ENCODE data around the gene APOD. TPM values are rescaled to one million over a fixed set of nuclear protein-coding genes. Genes with fewer than 3 reads are reported as not detected.

The APOD gene
- total and polyA plus RNA-seq, 8 donors, result 33.0 to 941 (median 188) TPM

DNA sequence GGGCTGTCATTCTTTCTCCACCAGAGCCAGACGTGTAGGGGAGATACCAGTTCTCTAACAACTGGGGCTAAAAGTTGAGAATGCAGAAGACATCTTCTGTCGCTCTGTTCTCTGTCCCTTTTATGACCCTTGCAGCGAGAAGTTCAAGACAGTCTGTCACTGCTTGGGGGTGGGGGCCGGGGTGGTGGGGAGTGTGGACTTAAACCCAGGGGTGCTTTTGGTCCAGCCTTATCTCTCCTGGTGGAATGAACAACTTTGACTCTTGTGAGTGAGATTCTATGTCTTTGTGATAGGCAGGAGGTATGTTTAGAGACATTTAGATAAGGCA, 767 bp upstream of the APOD start:
- peaks cover 0 to 16% (median 0%) of the 10 kb centered on the region in 3 donors for H3K27me3 ChIP-seq
- no peak for TF ChIP-seq POLR2AphosphoS5 (IDR thresholded peaks at IDR 0.05)
- TF ChIP-seq EP300 (IDR thresholded peaks at IDR 0.05), result no peak
- TF ChIP-seq, protein P1, sequence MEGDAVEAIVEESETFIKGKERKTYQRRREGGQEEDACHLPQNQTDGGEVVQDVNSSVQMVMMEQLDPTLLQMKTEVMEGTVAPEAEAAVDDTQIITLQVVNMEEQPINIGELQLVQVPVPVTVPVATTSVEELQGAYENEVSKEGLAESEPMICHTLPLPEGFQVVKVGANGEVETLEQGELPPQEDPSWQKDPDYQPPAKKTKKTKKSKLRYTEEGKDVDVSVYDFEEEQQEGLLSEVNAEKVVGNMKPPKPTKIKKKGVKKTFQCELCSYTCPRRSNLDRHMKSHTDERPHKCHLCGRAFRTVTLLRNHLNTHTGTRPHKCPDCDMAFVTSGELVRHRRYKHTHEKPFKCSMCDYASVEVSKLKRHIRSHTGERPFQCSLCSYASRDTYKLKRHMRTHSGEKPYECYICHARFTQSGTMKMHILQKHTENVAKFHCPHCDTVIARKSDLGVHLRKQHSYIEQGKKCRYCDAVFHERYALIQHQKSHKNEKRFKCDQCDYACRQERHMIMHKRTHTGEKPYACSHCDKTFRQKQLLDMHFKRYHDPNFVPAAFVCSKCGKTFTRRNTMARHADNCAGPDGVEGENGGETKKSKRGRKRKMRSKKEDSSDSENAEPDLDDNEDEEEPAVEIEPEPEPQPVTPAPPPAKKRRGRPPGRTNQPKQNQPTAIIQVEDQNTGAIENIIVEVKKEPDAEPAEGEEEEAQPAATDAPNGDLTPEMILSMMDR (IDR thresholded peaks at IDR 0.05), result no peak
- no peak for TF ChIP-seq POLR2A (IDR thresholded peaks at IDR 0.05)
- WGBS, 5 donors, result 55 to 76% (median 63%) methylated on average over 4 of the region's 4 CpGs
- H3K9me3 ChIP-seq, result peaks cover 0 to 9% (median 4%) of the 10 kb centered on the region in 4 donors
- H3K4me3 ChIP-seq, result no peak overlapping the region
- H3K36me3 ChIP-seq, result no peaks in the 10 kb centered on the region
- H3K4me1 ChIP-seq, result peaks cover 0 to 3% (median 0%) of the 10 kb centered on the region in 4 donors
- intact Hi-C loops (cut with DNase I; ENCODE audit: low total_unique reads), result no loop called here
- peak overlapping the region in 4 of 5 donors; percentile 1 to 56 (median 26) for H3K27ac ChIP-seq
- DNase-seq, result no peak

DNA sequence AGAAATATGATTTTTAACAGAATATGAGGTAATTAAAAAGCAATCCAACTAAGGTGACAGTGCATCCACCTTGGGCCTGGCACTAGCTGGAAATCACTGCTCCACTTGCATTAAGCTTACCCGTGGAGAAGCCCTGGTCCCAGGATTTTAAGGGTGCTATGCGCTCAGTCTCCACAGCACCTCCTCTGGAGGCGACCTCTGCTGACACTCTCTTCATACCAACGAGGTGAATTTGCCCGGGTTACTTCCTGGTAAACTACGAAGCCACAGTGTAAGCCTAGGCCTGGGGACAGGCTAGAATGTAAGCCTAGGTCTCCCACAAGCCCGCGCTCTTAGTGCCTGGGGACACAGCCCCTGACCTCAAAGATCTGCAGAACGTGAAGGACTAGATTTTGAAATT, 793 bp downstream of the APOD start:
- TF ChIP-seq POLR2AphosphoS5 (IDR thresholded peaks at IDR 0.05), result no peak
- Histone ChIP-seq H3K4me3 (peak overlapping the region in 3 of 4 donors; percentile 4 to 41 (median 25)), H3K9me3 (no peaks in the 10 kb centered on the region), H3K36me3 (no peaks in the 10 kb centered on the region), H3K27me3 (peaks cover 0 to 8% (median 0%) of the 10 kb centered on the region in 3 donors), H3K4me1 (peaks cover 0 to 3% (median 0%) of the 10 kb centered on the region in 4 donors), H3K27ac (no peak overlapping the region)
- intact Hi-C loops (cut with DNase I; ENCODE audit: low total_unique reads), result no loop called here
- 66 to 79% (median 76%) methylated on average over 9 of the region's 9 CpGs for WGBS, 5 donors
- DNase-seq, result no peak

DNA sequence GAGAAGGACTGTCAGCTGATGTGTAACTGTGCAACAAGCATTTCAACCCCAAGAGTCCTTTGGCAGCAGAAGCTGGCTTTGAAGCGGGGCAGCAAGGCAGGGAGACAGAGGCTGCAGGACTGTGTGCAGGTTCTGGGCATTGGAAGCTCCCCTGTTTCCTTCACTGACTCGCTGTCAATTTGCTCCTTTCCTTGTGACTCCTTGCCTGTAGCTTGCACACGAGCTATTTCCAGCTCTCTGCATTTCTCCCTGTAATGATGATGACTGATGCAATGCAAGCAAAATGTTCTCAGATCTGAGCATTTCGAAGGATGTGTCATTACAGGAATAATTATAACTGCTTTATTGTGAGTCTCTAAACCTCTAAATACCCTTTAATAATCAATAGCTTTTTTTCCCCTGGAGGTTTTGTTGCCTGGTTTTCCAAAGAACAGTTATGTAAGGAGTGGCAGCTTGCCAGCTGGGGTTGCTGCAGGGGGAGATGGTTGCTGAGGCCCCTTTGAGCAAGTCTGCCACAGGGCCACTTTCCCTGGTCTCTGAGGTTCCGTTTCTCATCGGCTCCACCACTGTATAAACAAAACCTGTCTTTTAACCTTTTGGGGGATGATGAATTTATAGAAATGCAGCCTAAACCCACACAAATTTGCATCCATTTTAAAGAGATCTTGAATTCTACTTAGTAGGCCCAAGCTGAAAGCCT, 2.8 kb downstream of the APOD start:
- DNase-seq, result no peak
- H3K4me1 ChIP-seq, result peaks cover 0 to 3% (median 0%) of the 10 kb centered on the region in 4 donors
- no peaks in the 10 kb centered on the region for H3K9me3 ChIP-seq
- H3K27me3 ChIP-seq, result peaks cover 0 to 6% (median 0%) of the 10 kb centered on the region in 3 donors
- intact Hi-C loops (cut with DNase I; ENCODE audit: low total_unique reads), result no loop called here
- H3K4me3 ChIP-seq, result peak overlapping the region in 3 of 4 donors; percentile 4 to 41 (median 25)
- WGBS, 5 donors, result 55 to 62% (median 59%) methylated on average over 6 of the region's 6 CpGs
- H3K36me3 ChIP-seq, result no peaks in the 10 kb centered on the region
- no peak overlapping the region for H3K27ac ChIP-seq
- TF ChIP-seq, protein P1 (IDR thresholded peaks at IDR 0.05), result no peak
- no peak for TF ChIP-seq POLR2AphosphoS5 (IDR thresholded peaks at IDR 0.05)
- no peak for TF ChIP-seq POLR2A (IDR thresholded peaks at IDR 0.05)
- TF ChIP-seq EP300 (IDR thresholded peaks at IDR 0.05), result no peak

GRCh38 chr3:195579281-195579680, 4.5 kb downstream of the APOD start:
- H3K9me3 ChIP-seq, result no peaks in the 10 kb centered on the region
- TF ChIP-seq POLR2AphosphoS5 (IDR thresholded peaks at IDR 0.05), result no peak
- no peak for TF ChIP-seq POLR2A (IDR thresholded peaks at IDR 0.05)
- TF ChIP-seq EP300 (IDR thresholded peaks at IDR 0.05), result no peak
- TF ChIP-seq, protein P1 (IDR thresholded peaks at IDR 0.05), result no peak
- no peaks in the 10 kb centered on the region for H3K36me3 ChIP-seq
- no peak for DNase-seq
- peak overlapping the region in 1 of 4 donors; percentile 17 for H3K4me3 ChIP-seq
- intact Hi-C loops (cut with DNase I; ENCODE audit: low total_unique reads), result no loop called here
- WGBS, 5 donors, result 90 to 91% (median 91%) methylated on average over 11 to 12 of the region's 12 CpGs
- H3K4me1 ChIP-seq, result peaks cover 0 to under 1% (median 0%) of the 10 kb centered on the region in 4 donors
- no peak overlapping the region for H3K27ac ChIP-seq
- H3K27me3 ChIP-seq, result peaks cover 0 to 6% (median 0%) of the 10 kb centered on the region in 3 donors

DNA sequence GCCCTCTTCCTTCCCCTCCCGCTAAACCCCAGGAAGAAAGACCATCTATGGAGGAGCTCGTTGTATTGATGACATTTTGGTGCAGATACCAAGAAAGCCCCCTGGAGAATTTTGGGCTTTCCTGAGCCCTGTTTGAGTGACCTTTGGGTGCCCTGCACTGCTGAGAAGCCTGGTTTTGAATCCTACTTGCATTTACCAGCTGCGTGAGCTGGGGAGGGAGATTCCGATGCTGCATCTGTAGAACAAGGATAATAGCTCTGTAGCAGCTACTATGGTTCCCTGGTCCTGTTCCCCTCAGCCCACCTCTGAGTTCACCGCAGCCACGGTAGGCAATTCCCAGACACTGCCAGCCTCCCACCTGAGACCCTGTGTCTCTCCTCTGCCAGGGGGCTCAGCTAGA, 5.2 kb downstream of the APOD start:
- Histone ChIP-seq H3K4me3 (no peak overlapping the region), H3K27ac (no peak overlapping the region), H3K36me3 (peaks cover 0 to under 1% (median 0%) of the 10 kb centered on the region in 4 donors), H3K9me3 (no peaks in the 10 kb centered on the region), H3K4me1 (no peaks in the 10 kb centered on the region), H3K27me3 (peaks cover 0 to 6% (median 0%) of the 10 kb centered on the region in 3 donors)
- DNase-seq, result no peak
- intact Hi-C loops (cut with DNase I; ENCODE audit: low total_unique reads), result no loop called here
- TF ChIP-seq, protein P1 (IDR thresholded peaks at IDR 0.05), result no peak
- TF ChIP-seq POLR2A (IDR thresholded peaks at IDR 0.05), result no peak
- no peak for TF ChIP-seq POLR2AphosphoS5 (IDR thresholded peaks at IDR 0.05)
- TF ChIP-seq EP300 (IDR thresholded peaks at IDR 0.05), result no peak
- 84 to 92% (median 89%) methylated on average over 6 of the region's 6 CpGs for WGBS, 5 donors
